ENCODE measurements around the gene YPEL1.
"Not testable (repeated sequence)": the region's sequence is repeated elsewhere in the genome, so short reads cannot be mapped to it uniquely, and the experiment has no call there.

The YPEL1 gene

DNA sequence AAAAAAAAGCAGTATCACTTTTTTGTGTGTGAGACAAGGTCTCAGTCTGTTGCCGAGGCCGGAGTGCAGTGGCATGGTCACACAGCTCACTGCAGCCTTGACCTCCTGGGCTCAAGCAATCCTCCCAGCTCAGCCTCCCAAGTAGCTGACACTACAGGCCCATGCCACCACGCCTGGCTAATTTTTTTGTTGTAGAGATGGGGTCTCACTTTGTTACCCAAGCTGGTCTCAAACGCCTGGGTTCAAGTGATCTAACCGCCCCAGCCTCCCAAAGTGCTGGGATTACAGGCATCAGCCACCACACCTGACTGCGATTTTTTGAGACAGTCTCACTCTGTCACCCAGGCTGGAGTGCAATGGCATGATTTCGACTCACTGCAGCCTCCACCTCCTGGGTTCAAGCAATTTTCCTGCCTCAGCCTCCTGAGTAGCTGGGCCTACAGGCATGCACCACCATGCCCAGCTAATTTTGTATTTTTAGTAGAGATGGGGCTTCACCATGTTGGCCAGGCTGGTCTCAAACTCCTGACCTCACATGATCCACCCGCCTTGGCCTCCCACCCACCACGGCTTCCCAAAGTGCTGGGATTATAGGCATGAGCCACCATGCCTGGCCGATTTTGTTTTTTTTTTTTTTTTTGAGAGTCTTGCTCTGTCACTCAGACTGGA is 15.3 kb downstream of the YPEL1 start:
- not testable (repeated sequence) for DNase-seq

DNA sequence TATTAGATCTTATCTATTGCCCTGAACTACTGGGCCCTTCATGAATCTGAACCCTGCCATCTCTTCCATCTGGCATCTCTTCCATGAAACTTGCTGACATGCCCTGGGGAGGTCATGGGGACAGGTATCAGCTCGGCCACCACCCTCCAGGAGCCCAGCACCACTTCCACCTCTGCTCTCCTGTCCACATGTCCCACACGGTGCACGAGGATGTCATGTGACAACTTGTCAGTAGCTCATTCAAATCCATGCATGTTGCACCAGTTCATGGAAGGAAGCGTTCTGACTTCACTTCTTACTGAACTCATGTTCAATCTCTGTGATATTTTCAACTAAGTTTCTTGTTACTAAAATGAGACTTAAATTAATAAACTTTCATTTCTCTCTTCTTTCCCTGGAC is 16.6 kb downstream of the YPEL1 start:
- DNase-seq = no peak

DNA sequence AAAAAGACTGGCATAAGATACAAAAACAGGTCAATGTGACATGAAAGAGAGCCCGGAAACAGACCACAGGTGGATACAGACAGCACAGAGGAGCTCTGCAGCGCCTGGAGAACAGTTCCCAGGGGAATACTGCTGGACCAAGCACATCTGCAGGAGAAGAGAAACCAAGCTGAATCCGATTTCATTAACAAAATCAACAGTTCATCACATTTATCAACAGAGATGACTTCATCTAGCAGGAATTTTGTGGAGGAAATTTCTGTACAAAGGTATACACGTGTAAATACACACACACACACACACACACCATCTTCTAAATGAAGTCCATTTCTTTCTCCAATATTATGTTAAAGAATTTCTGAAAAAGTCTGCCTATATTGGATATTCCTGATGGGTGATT is 17.1 kb downstream of the YPEL1 start:
- DNase-seq = no peak

DNA sequence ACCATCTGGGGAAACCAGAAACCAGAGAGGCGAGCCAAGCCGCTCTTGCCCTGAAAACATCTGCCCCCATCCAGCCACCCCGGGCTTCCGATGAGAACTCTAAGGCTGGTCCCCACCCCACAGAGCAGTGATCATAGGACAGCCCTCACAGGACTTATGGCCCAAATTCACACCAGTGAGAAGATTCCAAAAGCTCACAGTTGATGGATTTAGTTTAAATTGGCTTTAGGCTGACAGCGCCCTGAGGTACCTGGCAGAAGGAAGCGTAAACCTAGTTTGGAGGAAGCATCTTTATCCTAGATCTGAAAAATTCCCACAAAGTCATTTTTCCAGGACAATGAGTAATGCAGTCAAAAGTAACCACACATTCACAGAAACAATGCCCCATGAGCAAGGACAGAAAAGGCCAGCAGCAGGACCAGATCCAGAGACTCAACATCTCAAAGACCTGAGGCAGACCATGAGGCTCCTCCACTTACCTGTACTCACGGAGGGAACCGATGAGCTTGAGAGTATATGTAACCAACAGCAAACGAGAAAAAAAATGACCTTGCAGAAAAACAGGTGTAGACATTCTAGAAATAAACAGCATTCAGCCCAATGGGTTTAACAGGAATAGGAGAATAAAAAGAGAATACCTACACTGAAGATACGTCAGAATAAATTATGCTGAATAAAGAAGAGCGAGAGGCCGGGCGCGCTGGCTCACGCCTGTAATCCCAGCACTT is 19.0 kb downstream of the YPEL1 start:
- DNase-seq = not testable (repeated sequence)

DNA sequence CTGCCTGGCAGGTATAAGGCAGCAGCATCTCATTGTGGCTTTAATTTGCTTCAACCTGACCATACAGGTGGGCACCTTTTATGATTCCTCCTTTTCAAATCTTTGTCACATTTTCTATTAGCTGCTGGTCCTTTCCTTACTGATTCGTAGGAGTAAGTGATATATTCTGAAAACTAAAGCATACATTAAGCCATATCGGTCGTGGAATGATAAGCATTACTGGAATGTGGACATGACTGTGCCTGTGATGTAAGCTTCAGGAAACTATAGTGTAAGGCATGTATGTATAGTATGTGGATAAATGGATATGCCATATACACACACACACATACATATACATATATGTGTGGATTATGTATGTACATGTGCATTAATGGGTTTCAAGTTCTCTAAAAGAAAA is 20.8 kb downstream of the YPEL1 start:
- no peak for DNase-seq

DNA sequence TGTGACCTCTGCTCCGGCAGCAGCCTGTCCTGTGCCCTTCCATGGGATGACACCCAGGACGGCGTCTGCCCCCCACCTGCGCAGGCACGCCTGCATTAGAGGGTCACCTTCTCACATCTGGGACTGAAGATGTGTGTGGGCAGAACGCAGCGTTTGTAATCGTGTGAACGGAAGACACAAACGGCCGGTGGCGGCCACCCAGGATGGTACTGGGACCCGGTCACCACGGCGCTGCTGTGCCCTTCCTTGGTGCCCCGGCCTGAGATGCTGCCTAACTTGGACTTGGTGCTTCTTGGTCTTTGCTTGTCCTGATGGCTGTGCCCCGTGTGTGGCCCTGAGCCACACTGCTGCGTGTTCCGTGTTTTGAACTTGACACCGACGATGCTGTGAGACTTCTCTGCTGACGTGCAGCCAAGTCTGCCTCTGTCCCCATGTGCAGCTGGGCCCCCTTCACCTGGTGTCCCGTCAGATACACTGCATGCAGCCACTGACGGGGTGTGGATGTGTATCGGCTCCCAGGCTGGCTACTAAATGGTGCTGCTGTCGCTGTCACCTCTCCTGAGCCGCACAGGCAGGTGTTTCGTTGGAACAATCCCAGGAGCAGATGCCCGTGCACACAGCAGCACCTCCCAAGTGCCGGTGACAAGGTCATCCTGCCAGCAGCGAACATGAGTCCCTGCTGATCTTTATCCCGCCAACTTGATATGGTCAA is 21.4 kb downstream of the YPEL1 start:
- DNase-seq = no peak

DNA sequence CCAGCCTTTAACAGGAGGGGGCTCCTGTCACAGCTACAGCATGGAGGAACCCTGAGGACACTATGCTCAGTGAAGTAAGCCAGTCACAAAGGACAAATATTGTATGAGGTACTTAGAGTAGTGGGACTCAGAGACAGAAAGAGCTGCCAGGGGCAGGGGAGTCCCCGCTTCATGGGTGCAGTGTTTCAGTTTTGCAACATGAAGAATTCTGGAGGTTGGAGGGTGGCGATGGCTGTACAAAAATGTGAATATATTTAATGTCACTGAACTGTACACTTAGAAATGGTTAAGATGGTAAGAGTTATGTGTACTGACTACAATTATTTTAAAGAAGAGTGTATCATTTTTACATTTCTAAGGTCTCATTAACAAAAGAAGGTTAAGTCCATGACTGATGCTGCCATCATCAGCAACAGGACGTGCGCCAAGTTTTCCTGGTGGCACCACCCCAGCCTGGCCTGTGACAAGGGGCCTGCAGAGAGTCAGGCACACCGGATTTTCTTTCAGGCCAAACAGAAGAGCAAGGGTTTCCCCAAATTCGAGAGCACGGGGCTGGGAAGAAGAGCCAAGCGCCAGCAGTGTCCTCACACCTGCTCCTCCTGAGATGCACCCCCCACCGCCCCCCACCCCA is 22.1 kb downstream of the YPEL1 start:
- DNase-seq = no peak

DNA sequence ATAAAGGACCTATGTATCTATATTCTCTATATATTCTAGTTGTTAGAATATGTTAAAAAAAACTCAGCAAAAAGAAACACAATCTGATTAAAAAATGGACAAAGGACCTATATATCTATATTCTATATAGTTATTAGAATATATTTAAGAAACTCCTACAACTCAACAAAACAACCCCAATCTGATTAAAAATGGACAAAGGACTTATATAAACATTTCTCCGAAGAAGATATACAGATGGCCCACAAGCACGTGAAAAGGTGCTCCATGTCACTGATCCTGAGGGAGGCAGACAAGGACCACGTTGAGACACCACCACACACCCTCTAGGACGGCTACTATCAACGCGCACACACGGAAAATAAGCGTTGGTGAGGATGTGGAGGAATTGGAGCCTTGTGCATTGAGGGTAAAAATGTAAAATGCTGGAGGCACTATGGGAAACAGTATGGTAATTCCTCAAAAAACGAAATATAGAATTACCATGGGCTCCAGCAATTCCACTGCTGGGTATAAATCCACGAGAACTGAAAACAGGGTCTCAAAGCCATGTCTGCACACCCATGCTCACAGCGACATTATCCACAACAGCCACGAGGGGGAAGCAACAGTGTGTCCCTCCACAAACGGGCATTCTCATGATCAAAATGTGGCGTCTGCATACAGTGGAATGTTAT is 22.7 kb downstream of the YPEL1 start:
- no peak for DNase-seq

DNA sequence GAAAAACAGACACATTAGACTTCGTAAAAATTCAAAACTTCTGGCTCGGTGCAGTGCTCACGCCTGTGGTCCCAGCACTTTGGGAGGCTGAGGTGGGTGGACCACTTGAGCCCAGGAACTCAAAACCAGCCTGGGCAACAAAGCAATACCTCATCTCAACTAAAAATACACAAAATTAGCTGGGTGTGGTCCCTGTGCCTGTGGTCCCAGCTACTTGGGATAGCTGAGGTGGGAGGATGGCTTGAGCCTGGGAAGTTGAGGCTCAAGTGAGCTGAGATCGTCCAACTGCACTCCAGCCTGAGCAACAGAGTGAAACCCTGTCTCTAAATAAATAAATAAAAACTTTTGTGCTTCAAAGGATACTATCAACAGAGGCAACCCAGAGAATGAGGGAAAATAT is 23.7 kb downstream of the YPEL1 start:
- DNase-seq = no peak

DNA sequence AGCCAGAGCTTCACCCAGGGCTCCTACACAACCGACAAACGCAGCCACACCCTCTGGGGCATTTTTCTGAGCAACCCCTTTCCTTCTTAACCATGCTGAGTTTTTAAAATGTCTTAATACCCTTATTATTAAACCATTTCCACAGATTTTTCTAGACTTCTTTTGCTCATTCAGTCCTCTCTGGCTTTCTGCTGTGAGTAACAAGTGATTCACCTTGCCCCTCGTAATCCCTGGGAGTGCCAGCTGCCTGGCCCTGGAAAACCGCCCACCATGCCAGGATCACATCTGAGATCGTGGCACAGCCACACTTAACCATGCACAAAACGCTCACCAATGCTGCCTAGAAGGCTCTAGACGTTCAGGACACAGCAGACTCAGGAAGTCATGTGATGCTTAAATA is 25.4 kb downstream of the YPEL1 start:
- no peak for DNase-seq

DNA sequence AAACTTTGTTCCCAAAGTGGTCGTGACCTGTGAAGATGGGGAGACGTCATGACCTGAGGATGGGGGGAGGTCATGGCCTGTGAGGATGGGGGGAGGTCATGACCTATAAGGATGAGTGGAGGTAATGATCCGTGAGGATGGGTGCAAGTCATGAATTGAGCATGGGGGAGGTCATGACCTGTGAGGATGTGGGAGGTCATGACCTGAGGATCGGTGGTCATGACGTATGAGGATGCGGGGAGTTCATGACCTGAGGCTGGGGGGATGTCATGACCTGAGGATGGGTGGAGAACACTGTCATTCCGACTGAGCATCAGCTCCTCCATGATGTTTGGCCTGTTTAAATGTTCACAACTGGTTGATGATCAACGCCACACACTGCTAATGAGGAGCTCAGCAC is 25.9 kb downstream of the YPEL1 start:
- DNase-seq = no peak

DNA sequence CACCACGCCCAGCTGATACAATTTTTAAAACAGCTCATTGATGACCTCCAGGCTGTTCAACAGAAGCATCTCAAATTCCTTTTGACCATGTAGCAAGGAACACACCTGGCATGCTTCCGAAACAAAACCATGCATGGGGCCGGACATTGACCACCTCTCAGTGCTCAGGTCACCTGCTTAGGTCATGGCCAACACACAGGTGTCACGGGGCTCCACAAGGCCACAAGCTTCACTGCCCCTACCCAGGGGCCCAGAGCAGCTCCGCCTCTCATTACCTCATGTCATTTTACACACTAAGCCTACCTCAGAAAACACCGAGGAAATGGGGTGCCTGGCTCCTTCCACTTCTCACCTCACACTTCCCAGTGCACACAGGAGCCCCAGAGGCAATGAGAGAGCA is 26.6 kb downstream of the YPEL1 start:
- DNase-seq = no peak

DNA sequence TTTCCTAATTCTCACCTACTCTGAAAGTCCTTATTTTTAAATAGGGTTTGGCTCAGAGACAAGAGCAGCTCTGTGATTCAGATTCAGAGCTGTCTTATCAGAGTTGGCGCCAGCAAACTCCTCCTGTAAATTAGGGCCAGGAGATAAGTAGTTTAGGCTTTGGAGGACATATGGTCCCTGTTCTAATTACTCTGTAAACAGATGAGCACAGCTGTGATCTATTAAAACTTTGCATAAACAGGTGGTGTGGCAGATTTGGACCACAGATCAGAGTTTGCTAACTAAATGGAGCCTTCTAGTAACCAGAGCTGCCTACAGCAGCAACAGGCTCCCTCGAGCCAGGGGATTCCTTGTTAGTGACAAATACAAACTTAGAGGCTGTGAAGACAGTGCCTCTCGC is 27.9 kb downstream of the YPEL1 start:
- DNase-seq = no peak

DNA sequence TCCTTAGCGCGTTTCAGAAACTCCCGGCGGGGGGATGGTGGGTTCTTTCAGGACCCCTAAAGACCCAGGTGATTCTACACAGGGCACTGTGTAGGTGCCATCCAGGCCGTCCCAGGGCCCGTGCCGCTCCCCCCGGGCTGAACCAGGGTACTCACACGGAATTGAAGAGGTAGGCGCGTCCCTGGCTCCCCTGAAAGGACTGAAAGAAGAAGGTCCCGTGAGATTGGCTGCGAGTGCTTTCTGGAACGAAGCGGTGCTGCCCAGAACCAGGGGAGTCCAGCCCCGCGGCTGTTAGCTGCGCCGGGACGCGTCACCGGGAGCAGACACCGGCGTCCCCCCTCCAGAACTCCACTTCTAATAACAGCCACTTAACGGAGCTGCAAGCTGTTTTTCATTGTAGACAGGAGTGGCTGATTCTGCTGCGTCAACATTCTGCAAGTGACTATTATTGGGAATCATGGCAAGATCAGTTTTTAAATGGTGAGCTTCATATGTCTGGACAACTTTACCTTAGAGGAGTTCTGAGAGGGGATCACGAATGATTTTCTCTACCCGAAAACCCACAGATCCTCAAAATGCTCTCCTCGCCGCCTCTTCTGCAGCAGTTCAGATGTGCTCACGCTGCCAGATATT is 31.8 kb downstream of the YPEL1 start:
- DNase-seq = no peak

DNA sequence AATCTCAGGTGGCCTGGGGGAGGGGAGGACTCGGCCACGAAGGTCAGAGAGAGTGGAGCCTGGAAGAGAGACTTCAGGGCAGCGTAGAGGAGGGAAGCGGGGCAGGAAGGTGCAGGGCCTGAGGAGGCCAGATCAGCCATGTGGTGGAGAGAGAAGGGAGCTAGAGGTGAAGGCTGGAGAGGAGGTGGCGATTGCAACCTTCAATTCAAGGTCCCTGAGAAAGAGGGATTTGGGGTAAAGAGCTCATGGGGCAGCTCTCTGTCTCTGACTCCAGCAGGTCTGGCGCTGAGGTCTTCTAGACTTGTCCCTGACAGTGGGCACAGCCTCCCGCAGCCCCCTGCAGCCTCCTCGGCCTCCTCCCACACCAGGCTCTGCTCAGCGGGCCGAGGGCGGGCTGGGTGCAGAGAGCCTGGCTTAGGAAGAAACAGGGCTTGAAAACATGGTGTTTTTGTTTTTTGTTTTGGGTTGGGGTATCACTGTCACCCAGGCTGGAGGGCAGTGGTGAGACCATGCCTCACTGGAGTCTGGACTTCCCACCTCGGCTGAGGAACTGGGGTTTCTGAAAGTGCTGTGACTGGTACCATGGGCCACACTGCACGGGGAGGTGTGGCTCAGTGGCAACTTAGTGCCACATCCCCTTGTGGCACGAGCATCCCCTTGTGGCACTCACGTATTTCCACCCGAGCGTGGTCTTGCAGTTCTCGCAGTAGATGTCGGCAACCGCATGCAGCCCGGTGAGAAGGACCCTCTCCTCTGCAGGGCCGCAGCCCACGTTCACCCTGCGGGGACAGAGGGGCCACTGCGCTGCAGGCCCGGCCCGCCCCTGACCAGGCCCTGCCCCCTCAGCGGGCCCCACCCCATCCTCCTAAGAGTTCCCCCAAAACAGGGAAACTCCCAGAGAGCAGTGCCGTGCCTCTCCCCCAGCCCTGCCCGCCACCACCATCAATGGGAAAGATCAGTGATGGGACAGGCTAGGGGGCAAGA is 32.6 kb downstream of the YPEL1 start:
- DNase-seq = no peak

DNA sequence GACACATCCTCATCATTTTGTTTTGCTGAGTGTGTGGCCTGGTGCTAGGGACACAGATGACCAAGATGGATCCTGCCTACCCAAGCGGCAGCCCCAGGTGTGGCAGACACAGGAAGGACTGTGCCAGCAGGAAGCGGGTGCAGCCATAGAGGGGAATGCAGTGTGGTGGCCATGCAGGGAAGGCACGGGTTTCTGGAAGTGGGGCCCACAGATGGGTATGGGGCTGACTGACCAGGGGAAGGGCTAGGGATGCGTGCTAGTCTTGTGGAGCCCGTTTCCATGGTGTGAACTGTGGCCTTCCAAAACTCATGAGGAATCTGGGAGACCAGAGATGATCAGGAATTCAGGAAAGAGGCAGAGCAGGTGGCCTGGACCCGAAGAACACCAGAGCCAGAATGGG is 33.5 kb downstream of the YPEL1 start:
- no peak for DNase-seq

DNA sequence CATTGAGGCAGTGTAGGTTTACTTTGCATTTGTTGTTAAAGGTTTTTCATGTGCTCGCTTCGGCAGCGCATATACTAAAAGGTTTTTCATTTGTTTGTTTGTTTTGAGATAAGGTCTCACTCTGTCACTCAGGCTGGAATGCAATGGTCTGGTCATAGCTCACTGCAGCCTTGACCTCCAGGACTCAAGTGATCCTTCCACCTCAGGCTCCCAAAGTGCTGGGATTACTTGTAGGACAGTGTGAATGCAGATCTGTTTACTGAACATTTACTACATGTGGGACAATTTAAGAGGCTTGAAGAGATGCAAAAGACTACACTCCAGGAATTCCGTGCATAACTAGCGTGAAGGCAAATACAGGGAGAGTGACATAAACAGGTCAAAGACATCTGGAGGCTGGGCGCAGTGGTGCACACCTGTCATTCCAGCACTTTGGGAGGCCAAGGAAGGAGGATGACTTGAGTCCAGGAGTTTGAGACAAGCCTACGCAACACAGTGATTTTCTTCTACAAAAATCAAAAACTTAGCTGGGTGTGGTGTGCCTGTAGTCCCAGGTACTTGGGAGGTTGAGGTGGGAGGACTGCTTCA is 34.1 kb downstream of the YPEL1 start:
- DNase-seq = no peak

DNA sequence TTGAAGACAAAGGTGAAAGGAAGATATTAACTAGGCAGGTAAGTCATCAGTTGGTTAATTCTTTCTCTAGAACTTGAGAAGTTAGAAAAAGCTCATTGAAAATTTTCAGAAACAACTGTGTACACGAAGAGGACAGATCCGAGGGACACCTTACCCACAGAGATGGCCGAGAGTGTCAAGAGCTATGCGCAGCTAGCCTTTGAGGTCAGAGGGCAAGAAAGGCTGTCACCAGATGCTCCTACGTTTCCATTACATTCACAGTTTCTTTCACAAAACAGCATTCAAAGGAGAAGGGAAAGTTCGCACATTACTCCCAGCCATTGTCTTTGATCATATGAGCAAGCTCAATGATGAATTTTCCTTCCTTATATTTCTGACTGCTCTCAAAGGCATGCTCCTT is 34.8 kb downstream of the YPEL1 start:
- DNase-seq = no peak

DNA sequence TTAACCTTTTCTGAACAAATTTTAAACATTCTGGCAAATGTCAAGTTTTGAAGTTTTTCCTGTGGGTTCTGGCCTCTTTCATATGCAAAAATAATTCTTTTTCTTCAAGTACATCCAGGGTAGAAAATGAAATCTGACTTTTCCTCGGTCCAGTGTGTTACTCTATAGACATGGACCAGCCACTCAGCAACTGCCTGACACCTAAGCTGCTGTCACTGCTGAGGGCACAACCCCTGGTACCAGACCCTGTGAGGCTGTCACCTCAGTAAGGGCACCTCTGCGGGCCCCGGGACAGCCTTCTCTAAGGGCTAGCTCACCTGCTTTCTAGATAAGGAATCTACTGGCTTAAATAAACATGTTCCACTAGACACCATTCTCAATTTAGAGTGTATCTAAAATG is 36.0 kb downstream of the YPEL1 start:
- DNase-seq = no peak

DNA sequence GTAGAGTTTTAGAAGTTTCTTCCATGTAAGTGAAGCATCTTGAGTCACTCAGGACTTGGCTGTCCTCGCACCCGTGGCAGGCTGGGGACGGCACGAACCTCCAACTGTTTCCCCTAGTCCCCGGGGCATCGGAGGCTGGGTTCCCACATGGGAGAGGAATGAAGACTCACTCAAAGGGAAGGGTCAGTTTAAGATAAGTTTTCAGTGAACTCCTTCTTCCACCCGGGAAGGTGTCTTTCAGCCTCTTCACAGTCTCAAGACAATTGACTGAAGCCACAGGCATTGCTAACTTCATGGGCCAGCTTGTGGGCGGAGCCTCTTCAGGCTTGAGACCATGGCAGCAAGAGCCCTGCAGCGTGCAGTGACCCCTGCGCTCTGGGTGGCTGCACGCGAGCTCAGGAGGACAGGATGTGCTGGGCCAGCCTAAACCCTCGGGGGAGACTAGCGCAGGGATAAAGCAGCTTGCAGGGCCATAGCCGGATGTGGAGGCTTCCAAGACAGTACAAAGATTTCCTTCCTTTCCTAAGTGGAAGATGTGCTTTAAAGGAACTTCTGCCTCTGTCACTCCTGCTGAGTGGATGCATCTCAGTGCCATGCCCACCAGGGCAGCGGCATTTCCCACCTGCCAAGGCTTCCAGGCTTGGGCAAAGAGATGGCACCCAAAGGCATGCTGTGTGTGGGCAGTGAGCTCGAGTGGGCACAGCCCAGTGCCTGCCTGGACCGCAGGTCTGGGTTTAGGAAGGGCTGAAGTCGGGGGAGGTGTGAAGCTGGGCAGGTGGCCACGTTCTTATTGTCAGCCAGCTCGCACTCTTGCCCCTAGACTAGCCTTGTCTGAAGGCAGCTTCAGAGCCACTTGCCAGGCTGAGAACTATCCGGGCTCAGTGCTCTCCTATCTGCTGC is 36.9 kb downstream of the YPEL1 start:
- DNase-seq = no peak

All from activated CD4-positive, CD25-positive, alpha-beta regulatory T cell treated with anti-CD3 and anti-CD28 coated beads, Interleukin-2, amount 50 U/mL, for 72 hours (primary cell).